ENCODE measurements around the gene INSL3.

The INSL3 gene

GRCh38 chr19:17821190-17821589 lies at the start of gene INSL3:
Gene INSL3, minus strand, starts transcription at chr19:17821519. Its CDS starts 13 bp downstream, at chr19:17821506.
- no peak for DNase-seq

GRCh38 chr19:17869114-17869608 lies 47.8 kb upstream of the INSL3 start:
- DNase-seq = no peak

- no peak for DNase-seq
Observed at GRCh38 chr19:17868669-17869068, 47.4 kb upstream of the INSL3 start.

GRCh38 chr19:17866964-17867486 lies 45.7 kb upstream of the INSL3 start:
- DNase-seq = no peak

- DNase-seq = no peak
Observed at GRCh38 chr19:17866312-17866963, 45.1 kb upstream of the INSL3 start.

GRCh38 chr19:17865364-17866311 lies 44.3 kb upstream of the INSL3 start:
- DNase-seq = no peak

GRCh38 chr19:17863520-17864182 lies 42.3 kb upstream of the INSL3 start:
- no peak for DNase-seq

- DNase-seq = no peak
Observed at GRCh38 chr19:17862711-17863519, 41.6 kb upstream of the INSL3 start.

- no peak for DNase-seq
Observed at GRCh38 chr19:17861542-17862402, 40.5 kb upstream of the INSL3 start.

- no peak for DNase-seq
Observed at GRCh38 chr19:17860993-17861360, 39.7 kb upstream of the INSL3 start.

GRCh38 chr19:17860331-17860992 lies 39.1 kb upstream of the INSL3 start:
- no peak for DNase-seq

- DNase-seq = peak; percentile 100
Observed at GRCh38 chr19:17859533-17860330, 38.4 kb upstream of the INSL3 start, which contains the start of gene RPL18A. Gene RPL18A, plus strand, starts transcription at chr19:17859910. Its CDS starts 47 bp downstream, at chr19:17859957.

- DNase-seq = no peak
Observed at GRCh38 chr19:17855280-17856152, 34.2 kb upstream of the INSL3 start.

- no peak for DNase-seq
Observed at GRCh38 chr19:17854061-17854460, 32.7 kb upstream of the INSL3 start.

GRCh38 chr19:17848595-17849292 lies 27.4 kb upstream of the INSL3 start:
- DNase-seq = no peak

GRCh38 chr19:17847538-17848366 lies 26.4 kb upstream of the INSL3 start, which contains the start of gene JAK3:
Gene JAK3, minus strand, starts transcription at chr19:17847982. Its CDS starts 3,565 bp downstream, at chr19:17844417.
- peak; percentile 41 for DNase-seq

GRCh38 chr19:17846146-17846545 lies 24.8 kb upstream of the INSL3 start:
- DNase-seq = no peak

Data from NCI-H524 treated with DMSO at 0.1 percent for 48 hours (cell line).